K562 (cell line): ENCODE results near the gene PLXNA3. TPM values are rescaled to one million over a fixed set of nuclear protein-coding genes. Genes with fewer than 3 reads are reported as not detected.
A peak's percentile ranks its signal among the peaks of the same experiment; 100 is the strongest.

Experiments
- ASH1L ChIP-seq: fragments of 450-650 bp; IDR thresholded peaks from 2 replicates; pipeline ENCODE4 v1.6.1; 2018; ENCODE audit warnings: borderline replicate concordance, mild to moderate bottlenecking, low read depth; ENCODE audit not compliant: partially characterized antibody
- GTF2F1 ChIP-seq: IDR thresholded peaks from 2 replicates; pipeline ENCODE4 v1.6.1; 2011; ENCODE audit warnings: low read depth, low read length, improper control_type of control experiment
- NEUROD1 ChIP-seq: fragments of 150-350 bp; IDR thresholded peaks from 2 replicates; pipeline ENCODE4 v1.6.1; 2014; ENCODE audit warnings: borderline replicate concordance, low read length, low read depth; ENCODE audit not compliant: partially characterized antibody
- RBBP5 ChIP-seq: fragments of 200-600 bp; sonication (generic); IDR thresholded peaks from 2 replicates; pipeline ENCODE4 v1.6.1; 2012; ENCODE audit warnings: borderline replicate concordance, mild to moderate bottlenecking, low read length, control low read depth, inconsistent platforms; ENCODE audit not compliant: insufficient read depth, poor library complexity, severe bottlenecking
- RBM39 ChIP-seq: fragments of 200-400 bp; formaldehyde crosslinking; optimal IDR thresholded peaks from 2 replicates; pipeline ENCODE3; 2018; ENCODE audit warnings: low read depth, low read length
- SAFB ChIP-seq: fragments of 200-400 bp; formaldehyde crosslinking; IDR thresholded peaks from 2 replicates; pipeline ENCODE4 v1.6.1; 2017; ENCODE audit warnings: low read depth, low read length, borderline replicate concordance
- SMAD4 ChIP-seq: fragments of 250-450 bp; sonication (Bioruptor Pico); conservative IDR thresholded peaks from 2 replicates; pipeline ENCODE4 v1.8.0; 2021; ENCODE audit warnings: inconsistent platforms, mild to moderate bottlenecking, moderate library complexity
- TCF7 ChIP-seq: sonication (generic); IDR thresholded peaks from 2 replicates; pipeline ENCODE4 v1.6.1; 2016; ENCODE audit warnings: antibody characterized with exemption, borderline replicate concordance
- YY1 ChIP-seq, 3 experiments: IDR thresholded peaks; 2 replicates each; pipeline ENCODE4 v1.6.1; 2011; ENCODE audit warnings: low read length in 2 of 3, mild to moderate bottlenecking in 2 of 3, moderate library complexity in 2 of 3, borderline replicate concordance in 1 of 3, control low read depth in 1 of 3, low read depth in 1 of 3; ENCODE audit not compliant: insufficient read depth in 3 of 3, insufficient replicate concordance in 2 of 3, control insufficient read depth in 1 of 3, insufficient read length in 1 of 3; ENCODE audit errors: extremely low read depth in 1 of 3
- polyA plus RNA-seq, 8 experiments: library from polyadenylated mRNA; depleted of rRNA in 4 of 8; stranded (reverse) in 5 of 8; unstranded in 3 of 8; fragments of >200 nt; fragmentation: Nextera tagmentation in 2 of 8; fragmentation: Illumina TruSeq in 1 of 8; extraction: Ambion mirVana in 2 of 8; extraction: Trizol in 1 of 8; gene quantifications; 2 replicates each; pipeline versions ENCODE4 v1.2.1 to v1.2.3, GENCODE V29; 2011 to 2014; ENCODE audit warnings: inconsistent platforms in 1 of 8, missing spikeins in 1 of 8
- total RNA-seq, 7 experiments: library from RNA; depleted of rRNA in 6 of 7; stranded (reverse); fragments of >200 nt in 6 of 7; fragmentation: Illumina TruSeq in 2 of 7; extraction: Trizol in 2 of 7; gene quantifications; 2 replicates each; pipeline versions ENCODE4 v1.2.1 to v1.2.3, GENCODE V29; 2011 to 2021; ENCODE audit warnings: low replicate concordance in 1 of 7
- TF ChIP-seq, protein P1 (sequence below): sonication (generic); formaldehyde crosslinking; IDR thresholded peaks from 2 replicates; pipeline ENCODE4 v1.8.0; 2022; ENCODE audit warnings: missing genetic modification reagents, mild to moderate bottlenecking, moderate library complexity, borderline replicate concordance
- TF ChIP-seq, protein P2 (sequence below): fragments of 250-450 bp; sonication (Bioruptor Pico); IDR thresholded peaks from 2 replicates; pipeline ENCODE4 v1.9.0; 2021; ENCODE audit warnings: mild to moderate bottlenecking, inconsistent platforms
- TF ChIP-seq, protein P3 (sequence below): fragments of 450-650 bp; IDR thresholded peaks from 2 replicates; pipeline ENCODE4 v1.6.1; 2016; ENCODE audit warnings: mild to moderate bottlenecking
- TF ChIP-seq, protein P4 (sequence below), 2 experiments: fragments of 450-650 bp; conservative IDR thresholded peaks; 2 replicates each; pipeline ENCODE4 v1.6.1; 2017; ENCODE audit warnings: mild to moderate bottlenecking in 2 of 2, moderate library complexity in 2 of 2
- TF ChIP-seq, protein P5 (sequence below): conservative IDR thresholded peaks from 2 replicates; pipeline ENCODE4 v1.6.1; 2011; ENCODE audit warnings: low read depth, mild to moderate bottlenecking, low read length; ENCODE audit not compliant: control insufficient read depth

The PLXNA3 gene
- total and polyA plus RNA-seq, 9 of the 15 experiments (the other 6 are each of a cell fraction or from before 2014, with no cell fraction given) = 0.32 to 47.8 (median 7.5) TPM

DNA sequence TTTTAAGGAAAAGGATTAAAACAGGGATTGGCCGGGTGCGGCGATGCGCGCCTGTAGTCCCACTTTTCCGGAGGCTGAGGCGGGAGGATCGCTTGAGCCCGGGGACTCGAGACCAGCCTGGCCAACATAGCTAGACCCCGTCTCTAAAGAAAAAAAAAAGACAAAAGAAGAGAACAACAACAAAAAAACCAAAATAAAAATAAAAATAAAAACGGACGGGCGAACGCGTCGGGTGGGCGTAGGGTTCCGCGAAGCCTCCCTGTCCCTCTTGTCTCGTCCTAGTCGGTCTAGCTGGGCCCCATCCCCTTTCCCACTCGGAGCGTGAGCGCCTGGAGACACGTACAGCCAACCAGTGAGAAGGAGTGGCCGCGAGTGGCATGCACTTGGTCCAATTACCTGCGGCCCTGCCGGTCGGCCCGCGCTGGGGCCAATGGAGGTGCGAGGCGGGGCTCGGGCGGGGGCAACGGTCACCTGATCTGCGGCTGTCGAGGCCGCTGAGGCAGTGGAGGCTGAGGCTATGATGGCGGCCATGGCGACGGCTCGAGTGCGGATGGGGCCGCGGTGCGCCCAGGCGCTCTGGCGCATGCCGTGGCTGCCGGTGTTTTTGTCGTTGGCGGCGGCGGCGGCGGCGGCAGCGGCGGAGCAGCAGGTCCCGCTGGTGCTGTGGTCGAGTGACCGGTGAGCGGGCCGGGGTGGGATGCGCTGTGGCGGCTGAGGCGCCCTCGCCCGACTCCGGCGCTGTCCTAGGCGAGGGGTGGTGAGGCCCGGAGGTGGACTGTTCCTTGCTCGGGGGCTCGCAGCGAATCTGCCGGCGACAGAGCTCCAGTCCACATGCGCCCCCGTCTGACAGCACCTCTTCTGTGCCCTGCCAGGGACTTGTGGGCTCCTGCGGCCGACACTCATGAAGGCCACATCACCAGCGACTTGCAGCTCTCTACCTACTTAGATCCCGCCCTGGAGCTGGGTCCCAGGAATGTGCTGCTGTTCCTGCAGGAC lies 29.6 kb upstream of the PLXNA3 start, which contains the start of gene ATP6AP1 (continued):
- TF ChIP-seq, protein P1, sequence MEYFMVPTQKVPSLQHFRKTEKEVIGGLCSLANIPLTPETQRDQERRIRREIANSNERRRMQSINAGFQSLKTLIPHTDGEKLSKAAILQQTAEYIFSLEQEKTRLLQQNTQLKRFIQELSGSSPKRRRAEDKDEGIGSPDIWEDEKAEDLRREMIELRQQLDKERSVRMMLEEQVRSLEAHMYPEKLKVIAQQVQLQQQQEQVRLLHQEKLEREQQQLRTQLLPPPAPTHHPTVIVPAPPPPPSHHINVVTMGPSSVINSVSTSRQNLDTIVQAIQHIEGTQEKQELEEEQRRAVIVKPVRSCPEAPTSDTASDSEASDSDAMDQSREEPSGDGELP = peak; percentile 93
- TF ChIP-seq, protein P2, sequence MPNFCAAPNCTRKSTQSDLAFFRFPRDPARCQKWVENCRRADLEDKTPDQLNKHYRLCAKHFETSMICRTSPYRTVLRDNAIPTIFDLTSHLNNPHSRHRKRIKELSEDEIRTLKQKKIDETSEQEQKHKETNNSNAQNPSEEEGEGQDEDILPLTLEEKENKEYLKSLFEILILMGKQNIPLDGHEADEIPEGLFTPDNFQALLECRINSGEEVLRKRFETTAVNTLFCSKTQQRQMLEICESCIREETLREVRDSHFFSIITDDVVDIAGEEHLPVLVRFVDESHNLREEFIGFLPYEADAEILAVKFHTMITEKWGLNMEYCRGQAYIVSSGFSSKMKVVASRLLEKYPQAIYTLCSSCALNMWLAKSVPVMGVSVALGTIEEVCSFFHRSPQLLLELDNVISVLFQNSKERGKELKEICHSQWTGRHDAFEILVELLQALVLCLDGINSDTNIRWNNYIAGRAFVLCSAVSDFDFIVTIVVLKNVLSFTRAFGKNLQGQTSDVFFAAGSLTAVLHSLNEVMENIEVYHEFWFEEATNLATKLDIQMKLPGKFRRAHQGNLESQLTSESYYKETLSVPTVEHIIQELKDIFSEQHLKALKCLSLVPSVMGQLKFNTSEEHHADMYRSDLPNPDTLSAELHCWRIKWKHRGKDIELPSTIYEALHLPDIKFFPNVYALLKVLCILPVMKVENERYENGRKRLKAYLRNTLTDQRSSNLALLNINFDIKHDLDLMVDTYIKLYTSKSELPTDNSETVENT (CRISPR knock-in tag) = 0 out of 2 replicates have a peak, but pooled peaks have one; percentile 58
- peak; percentile 64 to 95 (median 88) for TF ChIP-seq YY1 (IDR thresholded peaks at IDR 0.05; ENCODE audit: borderline replicate concordance in 1 of 3, control insufficient read depth in 1 of 3, extremely low read depth in 1 of 3, insufficient read depth in 3 of 3, insufficient read length in 1 of 3, insufficient replicate concordance in 2 of 3, low read depth in 1 of 3, low read length in 2 of 3)
- TF ChIP-seq, protein P3, sequence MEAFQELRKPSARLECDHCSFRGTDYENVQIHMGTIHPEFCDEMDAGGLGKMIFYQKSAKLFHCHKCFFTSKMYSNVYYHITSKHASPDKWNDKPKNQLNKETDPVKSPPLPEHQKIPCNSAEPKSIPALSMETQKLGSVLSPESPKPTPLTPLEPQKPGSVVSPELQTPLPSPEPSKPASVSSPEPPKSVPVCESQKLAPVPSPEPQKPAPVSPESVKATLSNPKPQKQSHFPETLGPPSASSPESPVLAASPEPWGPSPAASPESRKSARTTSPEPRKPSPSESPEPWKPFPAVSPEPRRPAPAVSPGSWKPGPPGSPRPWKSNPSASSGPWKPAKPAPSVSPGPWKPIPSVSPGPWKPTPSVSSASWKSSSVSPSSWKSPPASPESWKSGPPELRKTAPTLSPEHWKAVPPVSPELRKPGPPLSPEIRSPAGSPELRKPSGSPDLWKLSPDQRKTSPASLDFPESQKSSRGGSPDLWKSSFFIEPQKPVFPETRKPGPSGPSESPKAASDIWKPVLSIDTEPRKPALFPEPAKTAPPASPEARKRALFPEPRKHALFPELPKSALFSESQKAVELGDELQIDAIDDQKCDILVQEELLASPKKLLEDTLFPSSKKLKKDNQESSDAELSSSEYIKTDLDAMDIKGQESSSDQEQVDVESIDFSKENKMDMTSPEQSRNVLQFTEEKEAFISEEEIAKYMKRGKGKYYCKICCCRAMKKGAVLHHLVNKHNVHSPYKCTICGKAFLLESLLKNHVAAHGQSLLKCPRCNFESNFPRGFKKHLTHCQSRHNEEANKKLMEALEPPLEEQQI = no peak
- TF ChIP-seq GTF2F1 = 0 out of 2 replicates have a peak, but pooled peaks have one; percentile 14
- peak; percentile 87 for TF ChIP-seq ASH1L
- TF ChIP-seq RBBP5 = peak; percentile 71
- TF ChIP-seq RBM39 = no peak
- TF ChIP-seq TCF7 = no peak
- TF ChIP-seq SMAD4 (CRISPR knock-in tag) = no peak
- TF ChIP-seq, protein P4, sequence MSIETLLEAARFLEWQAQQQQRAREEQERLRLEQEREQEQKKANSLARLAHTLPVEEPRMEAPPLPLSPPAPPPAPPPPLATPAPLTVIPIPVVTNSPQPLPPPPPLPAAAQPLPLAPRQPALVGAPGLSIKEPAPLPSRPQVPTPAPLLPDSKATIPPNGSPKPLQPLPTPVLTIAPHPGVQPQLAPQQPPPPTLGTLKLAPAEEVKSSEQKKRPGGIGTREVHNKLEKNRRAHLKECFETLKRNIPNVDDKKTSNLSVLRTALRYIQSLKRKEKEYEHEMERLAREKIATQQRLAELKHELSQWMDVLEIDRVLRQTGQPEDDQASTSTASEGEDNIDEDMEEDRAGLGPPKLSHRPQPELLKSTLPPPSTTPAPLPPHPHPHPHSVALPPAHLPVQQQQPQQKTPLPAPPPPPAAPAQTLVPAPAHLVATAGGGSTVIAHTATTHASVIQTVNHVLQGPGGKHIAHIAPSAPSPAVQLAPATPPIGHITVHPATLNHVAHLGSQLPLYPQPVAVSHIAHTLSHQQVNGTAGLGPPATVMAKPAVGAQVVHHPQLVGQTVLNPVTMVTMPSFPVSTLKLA (conservative IDR thresholded peaks at IDR 0.05) = peak in 1 of 2 experiments; percentile 64; a peak in 3 of 4 replicates
- peak; percentile 83 for TF ChIP-seq NEUROD1
- TF ChIP-seq, protein P5, sequence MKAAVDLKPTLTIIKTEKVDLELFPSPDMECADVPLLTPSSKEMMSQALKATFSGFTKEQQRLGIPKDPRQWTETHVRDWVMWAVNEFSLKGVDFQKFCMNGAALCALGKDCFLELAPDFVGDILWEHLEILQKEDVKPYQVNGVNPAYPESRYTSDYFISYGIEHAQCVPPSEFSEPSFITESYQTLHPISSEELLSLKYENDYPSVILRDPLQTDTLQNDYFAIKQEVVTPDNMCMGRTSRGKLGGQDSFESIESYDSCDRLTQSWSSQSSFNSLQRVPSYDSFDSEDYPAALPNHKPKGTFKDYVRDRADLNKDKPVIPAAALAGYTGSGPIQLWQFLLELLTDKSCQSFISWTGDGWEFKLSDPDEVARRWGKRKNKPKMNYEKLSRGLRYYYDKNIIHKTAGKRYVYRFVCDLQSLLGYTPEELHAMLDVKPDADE = 0 out of 2 replicates have a peak, but pooled peaks have one; percentile 61
- no peak for TF ChIP-seq SAFB
